GM21737 (cell line): ENCODE data around the gene APOB.

Source experiments
- ATAC-seq: cut with Tn5 transposase; IDR thresholded peaks from one replicate; pipeline ENCODE4 v1.9.1; 2021; ENCODE audit warnings: mild to moderate bottlenecking, moderate library complexity; ENCODE audit not compliant: unreplicated experiment

Gene APOB

DNA sequence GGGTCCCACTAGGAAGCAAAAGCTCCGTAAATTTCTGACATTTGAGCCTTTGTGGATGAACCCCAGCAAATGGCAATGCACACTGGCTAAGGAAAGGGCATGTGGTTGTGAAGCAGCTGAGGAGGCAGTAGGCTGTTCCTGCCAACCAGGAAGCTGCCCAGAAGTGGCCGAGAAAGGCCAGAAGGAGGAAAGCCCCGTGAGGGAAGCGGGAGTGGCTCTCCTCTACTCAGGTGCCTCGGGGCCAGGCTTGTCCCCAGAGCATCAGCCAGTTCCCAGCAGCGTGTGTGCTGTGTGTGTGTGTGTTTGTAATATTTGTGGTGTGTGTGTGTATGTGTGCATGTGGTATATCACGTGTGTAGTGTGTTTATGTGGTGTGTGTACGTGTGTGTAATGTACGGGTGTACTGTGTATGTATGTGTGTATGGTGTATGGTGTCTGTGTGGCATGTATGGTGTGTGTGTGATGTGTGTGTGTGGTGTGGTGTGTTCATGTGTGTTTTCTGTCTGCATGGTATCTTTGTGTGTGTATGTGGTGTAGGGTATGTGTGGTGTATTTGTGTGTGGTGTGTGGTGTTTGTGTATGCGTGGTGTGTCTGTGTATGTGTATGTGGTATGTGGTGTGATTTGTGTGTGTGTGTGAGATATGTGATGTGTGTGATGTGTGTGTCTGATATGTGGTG, 90.6 kb downstream of the APOB start:
- no peak for ATAC-seq
